Natural killer cell (primary cell): ENCODE measurements around the gene GALNS. TPM values are rescaled to one million over a fixed set of nuclear protein-coding genes. Genes with fewer than 3 reads are reported as not detected.
"Not testable (repeated sequence)": the region's sequence is repeated elsewhere in the genome, so short reads cannot be mapped to it uniquely, and the experiment has no call there.

Source experiments
- ATAC-seq, 3 donors: fragments of 150-1000 bp in 2 of 3; fragments of 200-7000 bp in 1 of 3; cut with Tn5 transposase; 1 replicate in 1 of 3; 2 replicates in 2 of 3; pipeline ENCODE4 v1.10.0; 2021; ENCODE audit warnings: mild to moderate bottlenecking in 2 of 3, moderate library complexity in 2 of 3
- DNase-seq, 2 donors: peaks; one replicate each; pipeline versions ENCODE4 v3.0.0 to v3.0.0-alpha.2; 2013 to 2021; ENCODE audit warnings: mixed read lengths in 1 of 2
- H3K27ac ChIP-seq: one replicate; pipeline ENCODE4 v1.5.1; 2013; ENCODE audit warnings: mild to moderate bottlenecking, low read length
- H3K27me3 ChIP-seq: one replicate; pipeline ENCODE4 v1.6.1; 2013; ENCODE audit warnings: low read length; ENCODE audit not compliant: control insufficient read depth, insufficient read depth
- H3K36me3 ChIP-seq: one replicate; pipeline ENCODE4 v1.6.1; 2013; ENCODE audit warnings: low read length; ENCODE audit not compliant: control insufficient read depth, insufficient read depth
- H3K4me1 ChIP-seq: one replicate; pipeline ENCODE4 v1.6.1; 2013; ENCODE audit warnings: low read length; ENCODE audit not compliant: control insufficient read depth, insufficient read depth
- H3K4me3 ChIP-seq: one replicate; pipeline ENCODE4 v1.5.1; 2013; ENCODE audit warnings: low read length
- H3K9me3 ChIP-seq: one replicate; pipeline ENCODE4 v1.6.1; 2013; ENCODE audit warnings: low read length; ENCODE audit not compliant: control insufficient read depth, insufficient read depth
- H3K27ac Mint-ChIP-seq, 2 donors: one replicate each; pipeline ENCODE4 v1.8.0; 2022; ENCODE audit warnings: mild to moderate bottlenecking in 2 of 2, mixed read lengths in 2 of 2, moderate library complexity in 1 of 2
- H3K27me3 Mint-ChIP-seq, 2 donors: one replicate each; pipeline ENCODE4 v1.8.0; 2022; ENCODE audit warnings: low read depth in 2 of 2, mixed read lengths in 2 of 2
- H3K36me3 Mint-ChIP-seq: one replicate; pipeline ENCODE4 v1.8.0; 2022; ENCODE audit warnings: mixed read lengths
- H3K4me1 Mint-ChIP-seq, 2 donors: one replicate each; pipeline ENCODE4 v1.8.0; 2022; ENCODE audit warnings: mixed read lengths in 2 of 2
- H3K4me3 Mint-ChIP-seq: one replicate; pipeline ENCODE4 v1.8.0; 2022; ENCODE audit warnings: mild to moderate bottlenecking, moderate library complexity, mixed read lengths
- H3K9me3 Mint-ChIP-seq, 2 donors: one replicate each; pipeline ENCODE4 v1.8.0; 2022; ENCODE audit warnings: mixed read lengths in 2 of 2
- CTCF ChIP-seq: fragments of 200-600 bp; IDR thresholded peaks from one replicate; pipeline ENCODE4 v1.8.0; 2022; ENCODE audit warnings: antibody characterized with exemption
- WGBS: methylation state at CpG from one replicate; pipeline ENCODE4 v1.1.7; 2013; ENCODE audit warnings: missing lambda C conversion rate; ENCODE audit not compliant: insufficient coverage; 5-methylcytosine and 5-hydroxymethylcytosine counted together
- intact Hi-C: fragments of 100-400 bp; cut with micrococcal nuclease; formaldehyde crosslinking; loops from one replicate; pipeline ENCODE4 v1.14.2; 2022
- total RNA-seq, 4 donors: library from RNA; stranded (reverse); fragments of 120-200 nt in 1 of 4; gene quantifications; one replicate each; pipeline versions ENCODE4 v1.2.3 to v1.2.4, GENCODE V29; 2013 to 2022

Gene GALNS
- total RNA-seq, 3 donors from 2014 or later (not counting 1 experiment from before 2014, with no cell fraction given): 58.1 to 75.8 (median 65.7) TPM

- intact Hi-C loops: no loop called here
- Histone ChIP-seq H3K27ac (no peak overlapping the region), H3K36me3 (no peaks in the 10 kb centered on the region), H3K27me3 (no peaks in the 10 kb centered on the region), H3K9me3 (no peaks in the 10 kb centered on the region), H3K4me3 (no peak overlapping the region), H3K4me1 (peaks cover 59% of the 10 kb centered on the region)
- H3K36me3 Mint-ChIP-seq: no peaks in the 10 kb centered on the region
- peak overlapping the region; percentile 56 to 60 for H3K27ac Mint-ChIP-seq
- no peaks in the 10 kb centered on the region for H3K9me3 Mint-ChIP-seq
- DNase-seq (no peak), ATAC-seq (no peak)
- peaks cover 27 to 62% of the 10 kb centered on the region in 2 donors for H3K4me1 Mint-ChIP-seq
- no peaks in the 10 kb centered on the region for H3K27me3 Mint-ChIP-seq
- H3K4me3 Mint-ChIP-seq: no peak overlapping the region
- TF ChIP-seq CTCF: no peak
- 61% methylated on average over 29 of the region's 29 CpGs for WGBS
These were observed 83.6 kb downstream of the GALNS start for GRCh38 chr16:88772871-88773811.

GRCh38 chr16:88771781-88772180 lies 85.0 kb downstream of the GALNS start:
- Mint-ChIP-seq H3K27ac (peak overlapping the region in 1 of 2 donors; percentile 27), H3K4me3 (peak overlapping the region; percentile 40), H3K4me1 (peaks cover 27 to 64% of the 10 kb centered on the region in 2 donors)
- H3K9me3 ChIP-seq, H3K9me3 Mint-ChIP-seq, H3K4me3 ChIP-seq, H3K27me3 ChIP-seq, H3K36me3 Mint-ChIP-seq, DNase-seq, H3K27me3 Mint-ChIP-seq, H3K36me3 ChIP-seq, H3K27ac ChIP-seq, ATAC-seq: not testable (repeated sequence)
- WGBS: 88% methylated on average over 16 of the region's 23 CpGs
- intact Hi-C loops: loop anchor here (2.0 kb wide), 1 partner anchor 13 kb away; the partner anchor contains the start of gene PIEZO1
- H3K4me1 ChIP-seq: peaks cover 62% of the 10 kb centered on the region

DNA sequence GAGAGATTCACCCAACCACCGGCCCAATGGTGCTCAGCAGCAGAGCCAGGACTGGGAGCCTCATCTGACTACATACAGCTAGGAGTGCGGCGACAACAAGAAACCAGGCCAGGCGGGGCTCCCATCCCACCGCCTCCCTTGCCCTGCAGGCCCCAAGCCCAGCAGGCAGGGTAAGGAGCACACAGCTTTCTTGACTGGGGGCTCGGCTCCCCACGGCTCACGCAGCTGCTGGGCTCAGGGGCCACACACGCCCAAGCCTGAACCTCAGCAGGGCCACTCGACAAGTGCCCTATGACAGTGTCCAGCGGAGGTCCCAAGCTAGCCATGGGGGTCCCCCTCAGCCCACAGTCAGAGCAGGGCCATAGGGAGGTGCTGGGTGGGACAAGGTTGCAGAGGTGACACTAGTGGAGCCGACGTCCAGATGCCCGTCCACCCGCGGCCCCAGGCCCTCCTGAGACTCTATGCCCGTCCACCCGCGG lies 85.4 kb downstream of the GALNS start:
- peak overlapping the region; percentile 55 for H3K27ac ChIP-seq

More for the DNA sequence above, 85.4 kb downstream of the GALNS start:
- Histone ChIP-seq H3K4me1 (peaks cover 66% of the 10 kb centered on the region), H3K27me3 (no peaks in the 10 kb centered on the region), H3K36me3 (no peaks in the 10 kb centered on the region), H3K9me3 (no peaks in the 10 kb centered on the region), H3K4me3 (no peak overlapping the region)
- Mint-ChIP-seq H3K4me1 (peaks cover 28 to 61% of the 10 kb centered on the region in 2 donors), H3K27ac (peak overlapping the region; percentile 82 to 85), H3K36me3 (no peaks in the 10 kb centered on the region), H3K9me3 (no peaks in the 10 kb centered on the region), H3K27me3 (no peaks in the 10 kb centered on the region), H3K4me3 (peak overlapping the region; percentile 75)
- intact Hi-C loops: loop anchor here (2.0 kb wide), 1 partner anchor 13 kb away; the partner anchor contains the start of gene PIEZO1
- no peak for DNase-seq
- no peak for TF ChIP-seq CTCF
- WGBS: 62% methylated on average over 13 of the region's 19 CpGs
- ATAC-seq: no peak
